A673 (cell line): ENCODE measurements around the gene TEX9. TPM values are rescaled to one million over a fixed set of nuclear protein-coding genes. Genes with fewer than 3 reads are reported as not detected.
A peak's percentile ranks its signal among the peaks of the same experiment; 100 is the strongest.

Experiments
- BruUV-seq: library from RNA; stranded (reverse); fragments of 400-500 nt; replicated peaks from 2 replicates; lab custom pipeline; 2021; lab: Mats Ljungman, UMichigan
- CTCF ChIA-PET: fragments of 300-600 bp; sonication (Branson Sonifier 250); formaldehyde crosslinking; loops from one replicate; lab custom pipeline; 2022; ENCODE audit warnings: antibody characterized with exemption; lab: Charles Lee
- POLR2A ChIA-PET: fragments of 300-600 bp; sonication (Branson Sonifier 250); formaldehyde crosslinking; loops from one replicate; lab custom pipeline; 2022; ENCODE audit warnings: antibody characterized with exemption; ENCODE audit not compliant: low non-redundant PET; lab: Charles Lee
- DNase-seq: peaks from one replicate; pipeline ENCODE4 v3.0.0-alpha.2; 2015; ENCODE audit warnings: low spot score
- H3K27ac ChIP-seq: fragments of 200-600 bp; sonication (generic); 2 replicates; pipeline ENCODE4 v1.5.1; 2016; ENCODE audit warnings: mixed run types, low read depth, mild to moderate bottlenecking, mixed read lengths, antibody characterized with exemption, low read length; ENCODE audit not compliant: poor library complexity, severe bottlenecking
- H3K27me3 ChIP-seq: fragments of 200-600 bp; sonication (generic); replicated peaks from 2 replicates; pipeline ENCODE4 v1.6.1; 2017; ENCODE audit warnings: mixed run types, low read depth, mild to moderate bottlenecking, mixed read lengths, antibody characterized with exemption, low read length; ENCODE audit not compliant: insufficient read depth, poor library complexity
- H3K36me3 ChIP-seq: fragments of 200-600 bp; sonication (generic); 2 replicates; pipeline ENCODE4 v1.6.1; 2016; ENCODE audit warnings: mixed run types, mild to moderate bottlenecking, mixed read lengths, antibody characterized with exemption, low read length; ENCODE audit not compliant: insufficient read depth, poor library complexity, severe bottlenecking
- H3K4me1 ChIP-seq: fragments of 200-600 bp; sonication (generic); 2 replicates; pipeline ENCODE4 v1.6.1; 2017; ENCODE audit warnings: mixed run types, mild to moderate bottlenecking, mixed read lengths, antibody characterized with exemption, low read length; ENCODE audit not compliant: insufficient read depth, poor library complexity, severe bottlenecking
- H3K4me3 ChIP-seq: fragments of 200-600 bp; sonication (generic); 2 replicates; pipeline ENCODE4 v1.5.1; 2016; ENCODE audit warnings: low read depth, mixed run types, mild to moderate bottlenecking, mixed read lengths, low read length; ENCODE audit not compliant: poor library complexity, severe bottlenecking
- H3K9me3 ChIP-seq: fragments of 200-600 bp; sonication (generic); 2 replicates; pipeline ENCODE4 v1.6.1; 2016; ENCODE audit warnings: mixed run types, low read depth, mild to moderate bottlenecking, mixed read lengths, antibody characterized with exemption, low read length; ENCODE audit not compliant: poor library complexity, severe bottlenecking
- CTCF ChIP-seq: fragments of 300-800, 200-600 bp; sonication (generic); conservative IDR thresholded peaks from 2 replicates; pipeline ENCODE4 v1.5.1; 2017; ENCODE audit warnings: low read depth, mild to moderate bottlenecking, antibody characterized with exemption, low read length, moderate library complexity, mixed read lengths
- EZH2 ChIP-seq: fragments of 200-600 bp; sonication (generic); IDR thresholded peaks from 2 replicates; pipeline ENCODE4 v1.6.1; 2017; ENCODE audit warnings: borderline replicate concordance, low read depth, mild to moderate bottlenecking, mixed read lengths, antibody characterized with exemption, low read length; ENCODE audit not compliant: poor library complexity, severe bottlenecking
- intact Hi-C: fragments of 100-400 bp; cut with micrococcal nuclease; formaldehyde crosslinking; loops from one replicate; pipeline ENCODE4 v1.10.0; 2022; ENCODE audit not compliant: unreplicated experiment
- total RNA-seq: library from RNA; stranded (reverse); gene quantifications from 2 replicates; pipeline ENCODE4 v1.2.3, GENCODE V29; 2021

The TEX9 gene
- total RNA-seq, 1 experiment from 2014 or later: 18.0 TPM

GRCh38 chr15:56467616-56468015 lies 102.4 kb downstream of the TEX9 start:
- BruUV-seq: no TSS peak
- no peak for DNase-seq
- intact Hi-C loops: no loop called here
- Histone ChIP-seq H3K9me3 (no peaks in the 10 kb centered on the region), H3K27me3 (no peaks in the 10 kb centered on the region), H3K4me1 (peaks cover 17% of the 10 kb centered on the region), H3K36me3 (no peaks in the 10 kb centered on the region), H3K27ac (no peak overlapping the region), H3K4me3 (no peak overlapping the region)
- no peak for TF ChIP-seq CTCF
- TF ChIP-seq EZH2: no peak
- ChIA-PET POLR2A (no interaction called here), CTCF (no interaction called here)

GRCh38 chr15:56468401-56468800 lies 103.2 kb downstream of the TEX9 start:
- no peak overlapping the region for H3K27ac ChIP-seq
- POLR2A ChIA-PET: no interaction called here
- H3K27me3 ChIP-seq: no peaks in the 10 kb centered on the region
- no peaks in the 10 kb centered on the region for H3K9me3 ChIP-seq
- peak; percentile 35 for DNase-seq
- no peaks in the 10 kb centered on the region for H3K36me3 ChIP-seq
- CTCF ChIA-PET: no interaction called here
- intact Hi-C loops: no loop called here
- TF ChIP-seq EZH2: no peak
- no peak for TF ChIP-seq CTCF
- BruUV-seq: no TSS peak
- peak overlapping the region; percentile 27 for H3K4me3 ChIP-seq
- H3K4me1 ChIP-seq: peaks cover 17% of the 10 kb centered on the region

GRCh38 chr15:56469483-56469882 lies 104.3 kb downstream of the TEX9 start:
- Histone ChIP-seq H3K27ac (no peak overlapping the region), H3K9me3 (no peaks in the 10 kb centered on the region), H3K36me3 (no peaks in the 10 kb centered on the region), H3K27me3 (no peaks in the 10 kb centered on the region), H3K4me1 (peaks cover 10% of the 10 kb centered on the region), H3K4me3 (no peak overlapping the region)
- ChIA-PET CTCF (no interaction called here), POLR2A (no interaction called here)
- intact Hi-C loops: no loop called here
- no TSS peak for BruUV-seq
- TF ChIP-seq CTCF (no peak), EZH2 (no peak)
- no peak for DNase-seq
